HEK293T (cell line): ENCODE results near the gene IQCF5.

Experiments
- CTCF ChIA-PET: fragments of 350-600 bp; formaldehyde crosslinking; extraction: SDS; loops from one replicate; lab custom pipeline; 2021; ENCODE audit warnings: antibody characterized with exemption, inconsistent platforms; lab: Yijun Ruan, JAX
- POLR2A ChIA-PET: fragments of 350-600 bp; formaldehyde crosslinking; extraction: SDS; loops from one replicate; lab custom pipeline; 2020; ENCODE audit warnings: antibody characterized with exemption, inconsistent platforms; lab: Yijun Ruan, JAX
- DNase-seq: peaks from one replicate; pipeline ENCODE4 v3.0.0; 2012; ENCODE audit warnings: mixed read lengths; ENCODE audit errors: extremely low spot score
- ARNT ChIP-seq: fragments of 450-650 bp; IDR thresholded peaks from 2 replicates; pipeline ENCODE4 v1.6.1; 2017; ENCODE audit warnings: mild to moderate bottlenecking
- BHLHE40 ChIP-seq: fragments of 450-650 bp; IDR thresholded peaks from 2 replicates; pipeline ENCODE4 v1.6.1; 2016; ENCODE audit warnings: mild to moderate bottlenecking, moderate library complexity, borderline replicate concordance
- CTBP1 ChIP-seq: fragments of 450-650 bp; IDR thresholded peaks from 2 replicates; pipeline ENCODE4 v1.6.1; 2016; ENCODE audit warnings: borderline replicate concordance
- ELF4 ChIP-seq: fragments of 450-650 bp; IDR thresholded peaks from 2 replicates; pipeline ENCODE4 v1.6.1; 2017; ENCODE audit warnings: antibody characterized with exemption
- FOXA1 ChIP-seq: fragments of 450-650 bp; IDR thresholded peaks from 2 replicates; pipeline ENCODE4 v1.6.1; 2016; ENCODE audit warnings: mild to moderate bottlenecking
- FOXK2 ChIP-seq: fragments of 450-650 bp; IDR thresholded peaks from 2 replicates; pipeline ENCODE4 v1.6.1; 2016; ENCODE audit warnings: mild to moderate bottlenecking
- FOXM1 ChIP-seq: fragments of 450-650 bp; IDR thresholded peaks from 2 replicates; pipeline ENCODE4 v1.6.1; 2017; ENCODE audit warnings: mild to moderate bottlenecking, borderline replicate concordance
- HDGF ChIP-seq: fragments of 450-650 bp; IDR thresholded peaks from 2 replicates; pipeline ENCODE4 v1.6.1; 2017; ENCODE audit warnings: antibody characterized with exemption, borderline replicate concordance
- L3MBTL2 ChIP-seq: fragments of 450-650 bp; conservative IDR thresholded peaks from 2 replicates; pipeline ENCODE4 v1.6.1; 2016; ENCODE audit warnings: mild to moderate bottlenecking
- LEF1 ChIP-seq: fragments of 450-650 bp; IDR thresholded peaks from 2 replicates; pipeline ENCODE4 v1.6.1; 2017; ENCODE audit warnings: mild to moderate bottlenecking, borderline replicate concordance
- NFRKB ChIP-seq: fragments of 450-650 bp; IDR thresholded peaks from 2 replicates; pipeline ENCODE4 v1.6.1; 2016; ENCODE audit warnings: mild to moderate bottlenecking, moderate library complexity
- SP1 ChIP-seq: fragments of 450-650 bp; IDR thresholded peaks from 2 replicates; pipeline ENCODE4 v1.6.1; 2017
- SUZ12 ChIP-seq: fragments of 450-650 bp; IDR thresholded peaks from 2 replicates; pipeline ENCODE4 v1.6.1; 2016; ENCODE audit warnings: mild to moderate bottlenecking
- TARDBP ChIP-seq: fragments of 450-650 bp; IDR thresholded peaks from 2 replicates; pipeline ENCODE4 v1.6.1; 2016
- ZNF384 ChIP-seq: fragments of 450-650 bp; IDR thresholded peaks from 2 replicates; pipeline ENCODE4 v1.6.1; 2016
- TF ChIP-seq, protein P1 (sequence below): fragments of 450-650 bp; IDR thresholded peaks from 2 replicates; pipeline ENCODE4 v1.6.1; 2016

IQCF5 gene

DNA sequence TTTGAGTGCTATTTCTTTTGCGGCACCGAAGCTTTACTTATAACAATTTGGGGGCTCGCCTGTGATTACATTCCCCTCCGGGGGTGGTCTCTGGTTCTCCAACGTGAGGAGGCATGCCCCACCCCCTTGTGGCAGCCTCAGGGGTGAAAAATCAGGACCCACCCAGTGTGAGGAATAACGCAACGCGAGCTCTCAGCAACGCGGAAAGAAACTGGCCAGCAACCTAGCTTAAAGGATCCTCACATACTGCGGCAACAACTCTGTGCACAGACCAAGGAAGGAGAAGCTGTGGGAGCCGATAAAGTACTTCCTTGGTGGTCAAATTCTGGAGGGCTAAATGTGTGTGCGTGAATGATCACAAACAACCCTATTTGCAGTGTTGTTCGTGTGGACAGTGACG lies 22.0 kb upstream of the IQCF5 start:
- POLR2A ChIA-PET: no interaction called here
- CTCF ChIA-PET: no interaction called here
- TF ChIP-seq ZNF384 (no peak), HDGF (no peak), BHLHE40 (no peak), FOXA1 (no peak), NFRKB (no peak), L3MBTL2 (no peak), CTBP1 (no peak), FOXK2 (no peak), ARNT (no peak), FOXM1 (no peak), TARDBP (no peak), LEF1 (no peak), SP1 (no peak), SUZ12 (no peak)
- no peak for DNase-seq

DNA sequence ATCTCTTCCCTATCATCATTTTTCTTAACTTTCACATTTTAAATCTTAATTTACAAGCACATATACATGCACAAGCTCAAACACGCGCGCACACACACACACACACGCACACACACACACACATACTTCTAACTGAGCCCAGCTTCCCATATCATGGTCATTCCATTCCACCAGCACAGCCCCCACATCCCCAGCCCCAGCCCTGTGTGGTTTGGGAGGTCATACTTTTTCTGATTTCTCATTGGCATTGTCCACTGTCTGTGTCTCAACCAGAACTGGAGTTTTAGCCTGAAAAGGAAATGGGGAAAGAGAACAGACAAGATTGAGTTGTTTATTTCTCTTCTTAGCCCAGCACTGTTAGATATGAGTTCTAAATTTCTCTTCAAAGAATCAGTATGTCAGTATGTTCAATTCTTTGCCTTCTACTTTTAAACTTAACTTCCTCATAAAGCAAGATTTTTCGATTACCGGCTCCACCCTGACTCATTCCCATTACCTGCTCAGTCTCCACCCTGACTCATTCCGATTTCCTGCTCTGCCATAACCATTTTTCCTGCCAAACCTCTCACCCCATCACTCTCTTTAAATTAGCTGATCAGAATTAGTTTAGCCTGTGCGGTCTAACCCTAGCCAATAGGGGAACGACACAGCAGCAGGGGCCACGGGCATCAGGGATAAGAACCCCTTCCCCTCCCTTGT lies 21.4 kb upstream of the IQCF5 start:
- CTCF ChIA-PET: no interaction called here
- no peak for DNase-seq
- POLR2A ChIA-PET: no interaction called here
- no peak for TF ChIP-seq ELF4
- TF ChIP-seq NFRKB: no peak
- no peak for TF ChIP-seq HDGF
- TF ChIP-seq SUZ12: no peak
- TF ChIP-seq TARDBP: no peak
- no peak for TF ChIP-seq ARNT
- TF ChIP-seq, protein P1, sequence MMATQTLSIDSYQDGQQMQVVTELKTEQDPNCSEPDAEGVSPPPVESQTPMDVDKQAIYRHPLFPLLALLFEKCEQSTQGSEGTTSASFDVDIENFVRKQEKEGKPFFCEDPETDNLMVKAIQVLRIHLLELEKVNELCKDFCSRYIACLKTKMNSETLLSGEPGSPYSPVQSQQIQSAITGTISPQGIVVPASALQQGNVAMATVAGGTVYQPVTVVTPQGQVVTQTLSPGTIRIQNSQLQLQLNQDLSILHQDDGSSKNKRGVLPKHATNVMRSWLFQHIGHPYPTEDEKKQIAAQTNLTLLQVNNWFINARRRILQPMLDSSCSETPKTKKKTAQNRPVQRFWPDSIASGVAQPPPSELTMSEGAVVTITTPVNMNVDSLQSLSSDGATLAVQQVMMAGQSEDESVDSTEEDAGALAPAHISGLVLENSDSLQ: no peak
- TF ChIP-seq FOXK2: no peak
- TF ChIP-seq CTBP1: no peak
- TF ChIP-seq SP1: no peak
- no peak for TF ChIP-seq LEF1
- TF ChIP-seq BHLHE40: no peak
- no peak for TF ChIP-seq ZNF384
- TF ChIP-seq FOXM1: no peak
- TF ChIP-seq FOXA1: no peak
- TF ChIP-seq L3MBTL2: no peak

DNA sequence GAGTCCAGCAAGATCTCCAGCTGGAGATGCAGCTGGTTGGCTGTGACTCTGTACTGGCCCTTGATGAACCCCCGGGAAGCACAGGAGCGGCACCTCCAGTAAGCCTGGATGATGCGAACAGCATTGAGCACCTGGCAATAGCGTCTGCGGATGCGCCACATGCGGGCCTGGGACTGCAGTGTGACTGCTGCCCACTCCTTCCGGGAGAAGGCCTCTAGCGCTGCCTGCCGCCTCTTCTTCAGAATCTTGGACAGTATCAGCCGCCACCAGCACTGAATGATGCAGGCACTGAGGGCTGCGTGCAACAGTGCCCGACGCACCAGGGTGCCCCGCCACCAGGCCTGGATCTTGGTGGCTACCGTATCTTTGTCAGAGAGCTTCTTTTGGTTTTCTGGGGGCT lies 19.5 kb upstream of the IQCF5 start:
- ChIA-PET POLR2A (no interaction called here), CTCF (no interaction called here)
- TF ChIP-seq HDGF (no peak), SP1 (no peak), BHLHE40 (no peak)
- DNase-seq: no peak

DNA sequence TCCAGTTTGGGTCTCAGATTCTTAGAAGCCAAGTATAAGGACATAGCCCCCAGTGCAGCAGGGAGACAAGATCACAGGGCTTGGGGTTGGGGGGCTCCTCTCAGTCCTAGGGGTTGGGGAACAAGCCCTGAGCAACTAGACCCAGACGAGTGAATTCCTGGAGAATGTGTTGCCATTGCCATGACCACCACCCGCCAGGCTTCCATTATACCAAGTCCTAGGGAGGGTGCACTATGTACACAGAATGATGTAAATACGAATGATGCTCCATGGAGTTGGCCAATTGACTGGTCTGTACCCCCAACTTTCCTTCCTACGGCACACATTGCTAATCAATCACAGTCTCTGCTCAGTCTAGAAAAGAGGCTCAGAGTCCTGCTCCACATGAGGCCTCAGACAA lies 19.0 kb upstream of the IQCF5 start:
- TF ChIP-seq, protein P1: no peak
- no peak for TF ChIP-seq SUZ12
- no peak for TF ChIP-seq FOXM1
- no peak for TF ChIP-seq SP1
- TF ChIP-seq CTBP1: no peak
- TF ChIP-seq L3MBTL2: no peak
- no peak for TF ChIP-seq ZNF384
- POLR2A ChIA-PET: no interaction called here
- no peak for DNase-seq
- CTCF ChIA-PET: no interaction called here

DNA sequence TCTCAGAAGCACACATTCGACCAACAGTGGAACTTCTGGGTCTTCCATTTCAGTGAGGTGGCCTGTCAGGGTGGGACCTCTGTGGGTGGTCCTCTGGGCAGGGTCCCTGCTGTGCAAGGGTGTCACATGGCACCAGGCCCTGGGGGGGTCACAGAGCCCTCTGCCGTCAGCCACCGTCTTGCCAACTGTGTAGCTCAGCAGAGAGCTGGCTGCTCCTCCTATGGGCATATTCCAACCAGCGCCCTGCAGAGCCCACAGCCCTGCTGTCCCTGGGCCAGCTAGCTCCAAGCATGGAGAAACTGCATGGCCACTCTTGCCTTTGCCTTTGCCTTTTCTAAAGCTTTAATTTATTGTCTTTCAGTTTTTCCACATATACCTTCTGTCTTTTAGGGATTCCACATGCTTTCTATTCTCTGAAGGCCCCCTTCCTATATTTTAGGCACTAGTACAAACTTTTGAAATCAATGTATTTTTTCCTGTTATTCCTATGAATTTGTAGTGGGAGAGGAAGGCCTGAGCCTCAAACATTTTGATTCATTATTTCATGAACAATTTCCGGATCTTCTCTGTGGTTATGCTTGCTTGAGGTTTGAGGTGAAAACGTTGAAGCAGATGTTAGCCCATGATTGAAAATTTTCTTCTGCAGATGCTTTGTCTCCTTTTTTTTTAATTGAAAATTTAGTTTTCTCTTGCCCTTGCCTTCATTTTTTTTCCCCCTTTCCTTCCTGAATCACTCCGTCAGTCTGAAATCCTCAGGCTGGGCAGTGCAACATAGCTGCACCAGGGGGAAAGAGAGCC lies 16.0 kb upstream of the IQCF5 start:
- TF ChIP-seq ZNF384 (no peak), FOXA1 (no peak), TARDBP (no peak), SP1 (no peak), HDGF (no peak), FOXM1 (no peak), L3MBTL2 (no peak), FOXK2 (no peak), NFRKB (no peak), ELF4 (no peak), BHLHE40 (no peak), LEF1 (no peak), ARNT (no peak), CTBP1 (no peak), SUZ12 (no peak)
- TF ChIP-seq, protein P1: no peak
- DNase-seq: no peak
- CTCF ChIA-PET: no interaction called here
- POLR2A ChIA-PET: no interaction called here

DNA sequence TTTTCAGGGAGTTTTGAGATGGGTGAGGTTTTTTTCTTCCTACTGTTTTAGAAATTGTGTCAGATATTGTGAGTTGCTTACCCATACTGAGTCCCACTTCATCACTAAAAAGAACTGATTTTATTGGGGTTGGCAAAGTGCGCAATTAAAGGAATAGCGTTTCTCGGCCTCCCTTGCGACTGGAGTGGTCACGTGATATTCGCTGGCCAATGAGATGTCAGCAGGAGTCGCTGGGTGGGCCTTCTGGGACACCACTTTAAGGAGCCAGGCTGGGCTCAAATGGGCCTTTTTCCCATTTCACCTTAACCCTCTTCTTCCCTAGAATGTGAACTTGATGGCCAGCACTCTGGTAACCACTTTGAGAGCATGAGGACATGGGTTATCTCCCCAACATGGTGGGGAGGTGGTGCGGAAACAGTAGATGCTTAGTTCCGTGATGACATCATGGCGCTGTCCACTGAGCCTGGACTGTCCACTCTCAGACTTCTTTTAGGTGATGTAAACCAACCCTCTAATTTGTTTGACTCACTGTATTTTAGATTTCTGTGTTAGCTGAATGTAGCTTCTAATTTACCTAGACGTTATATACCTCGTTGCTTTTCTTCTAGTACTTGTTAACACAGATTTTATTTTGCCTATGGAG lies 13.2 kb upstream of the IQCF5 start:
- POLR2A ChIA-PET: no interaction called here
- DNase-seq: no peak
- CTCF ChIA-PET: no interaction called here
- TF ChIP-seq SUZ12 (no peak), FOXM1 (no peak), LEF1 (no peak), FOXA1 (no peak), L3MBTL2 (no peak), ZNF384 (no peak), CTBP1 (no peak), NFRKB (no peak), BHLHE40 (no peak), HDGF (no peak), TARDBP (no peak), SP1 (no peak), ELF4 (no peak), ARNT (no peak), FOXK2 (no peak)
- TF ChIP-seq, protein P1: no peak
